ENCODE data around the gene PAAF1.

PAAF1 gene

GRCh38 chr11:73972620-73973449 is 96.0 kb downstream of the PAAF1 start:
- no peak for DNase-seq (ENCODE audit: low read depth in 2 of 2)

- no peak for DNase-seq (ENCODE audit: low read depth in 2 of 2)
These were observed 98.0 kb downstream of the PAAF1 start for GRCh38 chr11:73974604-73975478.

DNA sequence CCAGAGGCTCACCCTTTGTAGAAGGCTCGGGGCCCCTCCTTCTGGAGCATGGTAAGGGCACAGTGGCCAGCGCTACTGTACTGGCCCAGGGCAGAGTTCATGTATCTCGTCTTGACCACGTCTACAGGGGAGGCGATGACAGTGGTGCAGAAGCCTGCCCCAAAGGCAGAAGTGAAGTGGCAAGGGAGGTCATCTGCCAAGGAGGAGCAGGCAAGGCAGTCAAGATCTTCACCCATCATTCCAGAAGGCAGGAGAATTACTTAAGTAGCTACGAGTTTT is 98.6 kb downstream of the PAAF1 start:
- DNase-seq (ENCODE audit: low read depth in 2 of 2), result no peak

- DNase-seq (ENCODE audit: low read depth in 2 of 2), result no peak
These were observed 99.8 kb downstream of the PAAF1 start for GRCh38 chr11:73976451-73977151.

GRCh38 chr11:73977856-73978519 is 101.2 kb downstream of the PAAF1 start:
- no peak for DNase-seq (ENCODE audit: low read depth in 2 of 2)

GRCh38 chr11:73978576-73979086 is 101.8 kb downstream of the PAAF1 start:
- DNase-seq (ENCODE audit: low read depth in 2 of 2), result no peak

- DNase-seq (ENCODE audit: low read depth in 2 of 2), result peak; percentile 46 to 62
These were observed 103.5 kb downstream of the PAAF1 start for GRCh38 chr11:73980001-73980961.
